SIG-M5 treated with dmso at 0.1 percent for 504 hours (cell line): ENCODE data around the gene CTCFL.

ENCODE experiments used
- DNase-seq: peaks from one replicate; lab custom pipeline; 2025; ENCODE audit not compliant: unreplicated experiment; lab: John Stamatoyannopoulos, UW

The CTCFL gene

GRCh38 chr20:57449398-57450354, 75.3 kb downstream of the CTCFL start:
- peak; percentile 48 for DNase-seq

DNA sequence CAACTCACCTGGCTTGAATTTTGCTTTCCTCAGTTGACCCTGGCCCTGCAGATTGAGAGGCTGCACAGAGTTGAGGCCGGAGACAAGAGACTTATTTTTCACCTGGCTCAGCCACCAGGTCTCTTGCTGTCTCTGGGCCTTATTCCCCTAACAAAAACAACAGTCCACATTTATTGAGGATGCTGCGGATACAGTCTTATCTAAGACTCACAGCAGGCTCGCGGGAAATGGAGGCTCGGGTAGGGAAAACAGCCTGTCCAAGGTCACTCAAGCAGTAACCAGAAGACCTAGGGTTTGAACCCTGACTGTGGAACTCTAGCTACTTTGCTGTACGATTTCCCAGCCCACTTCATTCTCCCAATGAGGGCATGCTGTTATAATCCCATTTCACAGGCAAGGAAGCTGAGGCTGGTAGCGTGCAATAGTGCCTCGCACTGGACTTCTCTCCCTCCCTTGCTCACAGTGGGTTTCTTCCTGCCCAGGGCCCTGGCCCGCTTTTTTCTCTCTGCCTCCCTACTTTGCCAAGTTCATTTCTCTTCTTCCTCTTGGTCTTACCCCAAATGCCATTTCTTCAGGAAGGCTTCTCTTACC, 76.1 kb downstream of the CTCFL start:
- DNase-seq: no peak
